HG03135 (cell line): Measurements from ENCODE around the gene FOS.
"Not testable (repeated sequence)": the region's sequence is repeated elsewhere in the genome, so short reads cannot be mapped to it uniquely, and the experiment has no call there.

Experiments
- ATAC-seq: cut with Tn5 transposase; IDR thresholded peaks from one replicate; pipeline ENCODE4 v1.9.1; 2021; ENCODE audit warnings: mild to moderate bottlenecking, moderate library complexity; ENCODE audit not compliant: unreplicated experiment

FOS gene

DNA sequence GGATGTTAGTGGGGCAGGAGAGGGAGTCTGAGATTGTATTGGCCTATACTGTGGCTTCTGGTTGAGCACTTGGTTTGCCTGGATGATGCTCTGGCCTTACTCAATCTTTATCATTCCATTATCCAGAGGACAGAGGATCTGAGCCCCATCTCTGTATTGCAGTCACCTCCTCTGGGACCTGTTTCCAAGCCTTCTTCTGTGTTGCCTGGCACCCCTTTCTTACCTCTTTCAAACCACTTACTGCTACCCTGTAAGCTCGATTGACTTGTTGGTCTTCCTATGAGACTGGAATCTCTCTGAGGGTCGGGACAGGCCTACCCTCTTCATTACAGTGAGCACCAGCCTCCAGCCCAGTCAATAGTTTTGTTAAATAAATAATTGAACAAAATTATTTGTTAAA lies 3.0 kb upstream of the FOS start:
- ATAC-seq: no peak

DNA sequence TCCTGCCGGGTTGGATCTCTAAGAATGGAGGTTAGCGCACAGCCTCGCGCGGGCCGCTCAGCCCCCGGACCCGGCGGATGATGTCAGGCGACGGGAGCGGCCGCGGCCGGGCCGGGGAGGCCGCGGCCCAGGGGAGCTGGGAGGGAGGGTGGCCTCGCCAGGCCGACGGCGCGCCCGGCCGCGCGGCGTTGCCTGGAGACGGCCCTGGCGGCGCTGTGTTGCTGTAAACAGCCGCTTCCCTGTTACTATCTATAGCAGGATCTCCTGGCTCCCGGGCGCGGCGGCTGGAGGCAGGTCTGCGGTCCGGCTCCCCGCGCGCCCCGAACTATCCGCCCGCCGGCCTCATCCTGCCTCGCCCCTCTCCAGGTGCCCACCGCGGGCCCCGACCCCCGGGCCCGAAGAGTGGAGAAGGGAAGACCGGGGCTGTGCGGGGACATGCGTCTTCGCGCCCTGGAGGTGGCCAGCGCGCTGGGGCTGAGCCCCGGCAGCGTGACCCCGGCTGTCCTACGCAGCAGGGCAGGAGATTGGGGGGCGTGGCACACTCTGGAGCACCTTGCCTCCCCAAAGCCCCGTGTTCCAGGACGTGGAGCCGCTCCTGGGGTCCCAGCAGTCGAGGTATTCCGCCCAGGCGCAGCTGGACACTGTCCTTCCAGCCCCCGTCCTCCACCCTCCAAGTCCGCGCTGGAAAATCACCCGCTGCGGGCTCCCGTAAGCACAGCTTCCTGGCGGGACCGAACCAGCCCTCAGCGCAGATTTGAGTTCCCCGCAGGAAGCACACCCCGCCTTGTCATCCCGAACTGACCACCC lies 1.4 kb upstream of the FOS start:
- peak; percentile 31 for ATAC-seq

DNA sequence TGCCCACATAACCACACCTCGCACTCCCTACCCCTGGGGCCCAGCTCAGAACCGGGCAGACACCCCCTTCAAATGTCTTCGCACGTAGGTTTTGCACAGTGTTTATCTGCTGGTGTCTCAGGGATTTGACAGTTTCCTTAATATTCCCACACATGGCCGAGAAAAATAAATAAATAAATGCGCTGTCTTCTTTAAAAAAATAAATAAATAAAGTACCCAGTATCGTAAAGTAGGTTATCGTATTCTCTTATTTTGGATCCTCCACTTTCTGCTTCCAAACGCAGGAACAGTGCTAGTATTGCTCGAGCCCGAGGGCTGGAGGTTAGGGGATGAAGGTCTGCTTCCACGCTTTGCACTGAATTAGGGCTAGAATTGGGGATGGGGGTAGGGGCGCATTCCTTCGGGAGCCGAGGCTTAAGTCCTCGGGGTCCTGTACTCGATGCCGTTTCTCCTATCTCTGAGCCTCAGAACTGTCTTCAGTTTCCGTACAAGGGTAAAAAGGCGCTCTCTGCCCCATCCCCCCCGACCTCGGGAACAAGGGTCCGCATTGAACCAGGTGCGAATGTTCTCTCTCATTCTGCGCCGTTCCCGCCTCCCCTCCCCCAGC lies 710 bp upstream of the FOS start:
- peak; percentile 4 for ATAC-seq

DNA sequence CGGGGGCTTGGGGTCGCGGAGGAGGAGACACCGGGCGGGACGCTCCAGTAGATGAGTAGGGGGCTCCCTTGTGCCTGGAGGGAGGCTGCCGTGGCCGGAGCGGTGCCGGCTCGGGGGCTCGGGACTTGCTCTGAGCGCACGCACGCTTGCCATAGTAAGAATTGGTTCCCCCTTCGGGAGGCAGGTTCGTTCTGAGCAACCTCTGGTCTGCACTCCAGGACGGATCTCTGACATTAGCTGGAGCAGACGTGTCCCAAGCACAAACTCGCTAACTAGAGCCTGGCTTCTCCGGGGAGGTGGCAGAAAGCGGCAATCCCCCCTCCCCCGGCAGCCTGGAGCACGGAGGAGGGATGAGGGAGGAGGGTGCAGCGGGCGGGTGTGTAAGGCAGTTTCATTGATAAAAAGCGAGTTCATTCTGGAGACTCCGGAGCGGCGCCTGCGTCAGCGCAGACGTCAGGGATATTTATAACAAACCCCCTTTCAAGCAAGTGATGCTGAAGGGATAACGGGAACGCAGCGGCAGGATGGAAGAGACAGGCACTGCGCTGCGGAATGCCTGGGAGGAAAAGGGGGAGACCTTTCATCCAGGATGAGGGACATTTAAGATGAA lies 630 bp downstream of the FOS start:
- no peak for ATAC-seq

DNA sequence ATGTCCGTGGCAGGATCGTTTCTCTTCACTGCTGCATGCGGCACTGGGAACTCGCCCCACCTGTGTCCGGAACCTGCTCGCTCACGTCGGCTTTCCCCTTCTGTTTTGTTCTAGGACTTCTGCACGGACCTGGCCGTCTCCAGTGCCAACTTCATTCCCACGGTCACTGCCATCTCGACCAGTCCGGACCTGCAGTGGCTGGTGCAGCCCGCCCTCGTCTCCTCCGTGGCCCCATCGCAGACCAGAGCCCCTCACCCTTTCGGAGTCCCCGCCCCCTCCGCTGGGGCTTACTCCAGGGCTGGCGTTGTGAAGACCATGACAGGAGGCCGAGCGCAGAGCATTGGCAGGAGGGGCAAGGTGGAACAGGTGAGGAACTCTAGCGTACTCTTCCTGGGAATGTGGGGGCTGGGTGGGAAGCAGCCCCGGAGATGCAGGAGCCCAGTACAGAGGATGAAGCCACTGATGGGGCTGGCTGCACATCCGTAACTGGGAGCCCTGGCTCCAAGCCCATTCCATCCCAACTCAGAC lies 1.2 kb downstream of the FOS start:
- no peak for ATAC-seq

DNA sequence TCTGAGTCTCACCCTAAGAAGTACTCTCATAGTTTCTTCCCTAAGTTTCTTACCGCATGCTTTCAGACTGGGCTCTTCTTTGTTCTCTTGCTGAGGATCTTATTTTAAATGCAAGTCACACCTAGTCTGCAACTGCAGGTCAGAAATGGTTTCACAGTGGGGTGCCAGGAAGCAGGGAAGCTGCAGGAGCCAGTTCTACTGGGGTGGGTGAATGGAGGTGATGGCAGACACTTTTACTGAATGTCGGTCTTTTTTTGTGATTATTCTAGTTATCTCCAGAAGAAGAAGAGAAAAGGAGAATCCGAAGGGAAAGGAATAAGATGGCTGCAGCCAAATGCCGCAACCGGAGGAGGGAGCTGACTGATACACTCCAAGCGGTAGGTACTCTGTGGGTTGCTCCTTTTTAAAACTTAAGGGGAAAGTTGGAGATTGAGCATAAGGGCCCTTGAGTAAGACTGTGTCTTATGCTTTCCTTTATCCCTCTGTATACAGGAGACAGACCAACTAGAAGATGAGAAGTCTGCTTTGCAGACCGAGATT lies 1.7 kb downstream of the FOS start:
- ATAC-seq: no peak

DNA sequence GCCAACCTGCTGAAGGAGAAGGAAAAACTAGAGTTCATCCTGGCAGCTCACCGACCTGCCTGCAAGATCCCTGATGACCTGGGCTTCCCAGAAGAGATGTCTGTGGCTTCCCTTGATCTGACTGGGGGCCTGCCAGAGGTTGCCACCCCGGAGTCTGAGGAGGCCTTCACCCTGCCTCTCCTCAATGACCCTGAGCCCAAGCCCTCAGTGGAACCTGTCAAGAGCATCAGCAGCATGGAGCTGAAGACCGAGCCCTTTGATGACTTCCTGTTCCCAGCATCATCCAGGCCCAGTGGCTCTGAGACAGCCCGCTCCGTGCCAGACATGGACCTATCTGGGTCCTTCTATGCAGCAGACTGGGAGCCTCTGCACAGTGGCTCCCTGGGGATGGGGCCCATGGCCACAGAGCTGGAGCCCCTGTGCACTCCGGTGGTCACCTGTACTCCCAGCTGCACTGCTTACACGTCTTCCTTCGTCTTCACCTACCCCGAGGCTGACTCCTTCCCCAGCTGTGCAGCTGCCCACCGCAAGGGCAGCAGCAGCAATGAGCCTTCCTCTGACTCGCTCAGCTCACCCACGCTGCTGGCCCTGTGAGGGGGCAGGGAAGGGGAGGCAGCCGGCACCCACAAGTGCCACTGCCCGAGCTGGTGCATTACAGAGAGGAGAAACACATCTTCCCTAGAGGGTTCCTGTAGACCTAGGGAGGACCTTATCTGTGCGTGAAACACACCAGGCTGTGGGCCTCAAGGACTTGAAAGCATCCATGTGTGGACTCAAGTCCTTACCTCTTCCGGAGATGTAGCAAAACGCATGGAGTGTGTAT lies 2.4 kb downstream of the FOS start:
- ATAC-seq: no peak

DNA sequence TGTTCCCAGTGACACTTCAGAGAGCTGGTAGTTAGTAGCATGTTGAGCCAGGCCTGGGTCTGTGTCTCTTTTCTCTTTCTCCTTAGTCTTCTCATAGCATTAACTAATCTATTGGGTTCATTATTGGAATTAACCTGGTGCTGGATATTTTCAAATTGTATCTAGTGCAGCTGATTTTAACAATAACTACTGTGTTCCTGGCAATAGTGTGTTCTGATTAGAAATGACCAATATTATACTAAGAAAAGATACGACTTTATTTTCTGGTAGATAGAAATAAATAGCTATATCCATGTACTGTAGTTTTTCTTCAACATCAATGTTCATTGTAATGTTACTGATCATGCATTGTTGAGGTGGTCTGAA lies 3.0 kb downstream of the FOS start:
- ATAC-seq: no peak

DNA sequence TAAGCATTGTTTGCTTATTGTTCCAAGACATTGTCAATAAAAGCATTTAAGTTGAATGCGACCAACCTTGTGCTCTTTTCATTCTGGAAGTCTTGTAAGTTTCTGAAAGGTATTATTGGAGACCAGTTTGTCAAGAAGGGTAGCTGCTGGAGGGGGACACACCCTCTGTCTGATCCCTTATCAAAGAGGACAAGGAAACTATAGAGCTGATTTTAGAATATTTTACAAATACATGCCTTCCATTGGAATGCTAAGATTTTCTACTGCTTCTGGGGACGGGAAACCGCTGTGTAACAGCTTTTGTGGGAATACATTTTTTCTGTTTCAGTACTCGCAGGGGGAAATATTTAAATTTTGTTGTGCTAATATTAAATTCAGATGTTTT lies 3.5 kb downstream of the FOS start:
- no peak for ATAC-seq

DNA sequence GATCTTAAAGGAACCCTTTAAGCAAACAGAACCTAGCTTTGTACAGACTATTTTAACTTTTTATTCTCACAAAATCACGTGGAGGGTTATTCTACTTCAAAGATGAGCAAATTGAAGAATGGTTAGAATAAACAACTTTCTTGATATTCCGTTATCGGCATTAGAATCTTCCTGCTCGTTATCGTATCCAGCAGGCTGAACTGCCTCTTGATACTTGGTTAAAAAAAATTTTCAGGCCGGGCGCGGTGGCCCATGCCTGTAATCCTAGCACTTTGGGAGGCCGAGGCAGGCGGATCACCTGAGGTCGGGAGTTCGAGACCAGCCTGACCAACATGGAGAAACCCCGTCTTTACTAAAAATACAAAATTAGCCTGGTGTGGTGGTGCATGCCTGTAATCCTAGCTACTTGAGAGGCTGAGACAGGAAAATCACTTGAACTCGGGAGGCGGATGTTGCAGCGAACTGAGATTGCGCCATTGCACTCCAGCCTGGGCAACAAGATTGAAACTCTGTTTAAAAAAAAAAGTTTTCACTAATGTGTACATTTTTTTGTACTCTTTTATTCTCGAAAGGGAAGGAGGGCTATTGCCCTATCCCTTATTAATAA lies 4.0 kb downstream of the FOS start:
- not testable (repeated sequence) for ATAC-seq

DNA sequence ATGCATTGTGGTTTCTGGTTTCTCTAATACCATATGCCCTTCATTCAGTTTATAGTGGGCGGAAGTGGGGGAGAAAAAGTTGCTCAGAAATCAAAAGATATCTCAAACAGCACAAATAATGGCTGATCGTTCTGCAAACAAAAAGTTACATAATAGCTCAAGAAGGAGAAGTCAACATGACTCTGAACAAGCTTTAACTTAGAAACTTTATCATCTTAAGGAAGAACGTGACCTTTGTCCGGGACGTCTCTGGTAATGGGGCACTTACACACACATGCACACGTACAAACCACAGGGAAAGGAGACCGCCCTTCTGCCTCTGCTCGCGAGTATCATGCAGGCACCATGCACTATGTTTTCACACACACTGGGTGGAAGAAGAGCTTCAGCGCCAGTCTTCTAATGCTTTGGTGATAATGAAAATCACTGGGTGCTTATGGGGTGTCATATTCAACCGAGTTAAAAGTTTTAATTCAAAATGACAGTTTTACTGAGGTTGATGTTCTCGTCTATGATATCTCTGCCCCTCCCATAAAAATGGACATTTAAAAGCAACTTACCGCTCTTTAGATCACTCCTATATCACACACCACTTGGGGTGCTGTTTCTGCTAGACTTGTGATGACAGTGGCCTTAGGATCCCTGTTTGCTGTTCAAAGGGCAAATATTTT lies 4.7 kb downstream of the FOS start:
- no peak for ATAC-seq

DNA sequence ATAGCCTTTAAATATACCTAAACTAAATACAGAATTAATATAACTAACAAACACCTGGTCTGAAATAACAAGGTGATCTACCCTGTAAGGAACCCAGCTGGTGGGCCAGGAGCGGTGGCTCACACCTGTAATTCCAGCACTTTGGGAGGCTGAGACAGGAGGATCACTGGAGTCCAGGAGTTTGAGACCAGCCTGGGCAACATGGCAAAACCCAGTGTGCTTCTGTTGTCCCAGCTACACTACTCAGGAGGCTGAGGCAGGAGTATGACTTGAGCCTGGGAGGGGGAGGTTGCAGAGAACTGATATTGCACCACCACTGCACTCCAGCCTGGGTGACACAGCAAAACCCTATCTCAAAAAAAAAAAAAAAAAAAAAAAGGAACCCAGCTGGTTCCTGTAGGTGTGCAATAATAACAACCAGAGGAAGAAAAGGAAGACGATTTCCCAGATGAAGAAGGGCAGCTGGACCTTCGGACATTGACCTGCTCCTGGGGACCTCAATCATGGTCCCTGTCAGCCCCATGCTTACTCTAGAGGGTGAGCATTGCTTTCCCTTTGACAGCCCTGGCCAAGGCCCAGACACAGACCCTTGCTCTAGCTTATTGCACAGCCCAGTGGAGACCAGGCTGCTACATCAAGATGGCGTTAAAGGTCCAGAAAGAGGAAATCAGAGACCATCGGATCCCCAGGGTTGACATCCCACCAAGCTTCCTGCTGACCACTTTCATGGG lies 5.4 kb downstream of the FOS start:
- no peak for ATAC-seq

DNA sequence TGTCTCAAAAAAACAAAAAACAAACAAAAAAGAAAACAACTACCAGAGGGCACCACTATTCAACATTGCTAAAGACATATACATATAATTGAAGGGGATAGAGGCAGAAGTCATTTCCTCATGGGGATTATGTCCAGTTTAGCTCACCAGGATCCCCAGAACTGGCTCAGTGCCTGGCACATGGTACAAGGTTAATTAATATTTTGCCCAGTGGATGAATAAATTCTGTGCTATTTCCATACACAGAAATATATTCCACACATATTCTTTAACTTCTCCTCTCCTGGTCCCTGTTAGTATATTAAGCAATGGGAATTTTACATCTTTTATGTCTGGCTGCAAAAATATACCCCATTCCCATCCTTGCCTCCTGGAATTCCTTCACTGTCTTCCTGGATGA lies 6.7 kb downstream of the FOS start:
- ATAC-seq: no peak

DNA sequence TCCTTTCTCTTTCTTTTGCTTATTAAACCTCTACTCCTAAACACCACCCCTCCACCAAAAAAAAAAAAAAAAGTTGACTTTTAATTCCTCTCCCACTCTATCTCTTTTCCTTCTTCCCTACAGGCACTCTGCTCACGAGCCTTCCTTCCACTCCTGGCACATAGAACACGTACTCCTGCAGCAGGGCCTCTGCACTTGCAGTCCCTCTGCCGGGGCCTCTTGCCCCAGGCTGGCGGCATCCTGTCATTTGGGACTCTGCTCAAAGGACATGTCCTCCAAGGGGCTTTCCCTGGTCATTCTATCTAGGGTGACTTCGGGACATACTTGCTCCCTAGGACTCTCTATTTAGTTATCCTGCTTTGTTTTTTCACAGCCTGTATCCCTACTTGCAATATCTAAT lies 7.7 kb downstream of the FOS start:
- ATAC-seq: no peak

DNA sequence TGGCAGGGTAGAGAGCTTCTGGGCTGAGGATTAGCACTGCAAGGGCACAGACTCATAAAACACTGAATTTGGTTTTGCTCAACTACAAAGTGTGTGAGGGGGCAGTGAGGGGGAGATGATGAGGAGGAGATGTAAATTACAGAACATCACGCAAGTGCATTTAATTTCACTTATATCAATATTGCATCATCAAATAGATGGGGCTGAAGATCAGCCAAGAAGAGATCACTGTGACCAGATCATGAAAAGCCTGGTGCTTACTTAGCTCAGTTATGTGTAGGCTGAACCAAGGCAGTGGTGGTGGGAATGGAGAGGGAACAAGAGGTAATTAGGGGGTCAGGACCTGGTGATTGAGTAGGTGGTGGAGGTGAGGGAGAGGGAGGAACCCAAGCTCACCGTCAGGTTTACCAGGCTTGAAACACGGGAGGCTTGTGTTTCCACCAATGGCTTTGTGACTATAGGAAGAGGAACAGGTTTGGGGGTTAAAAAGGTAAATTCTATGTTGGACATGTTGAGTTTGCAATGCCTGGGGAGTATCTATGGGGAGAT lies 11.3 kb downstream of the FOS start:
- no peak for ATAC-seq

DNA sequence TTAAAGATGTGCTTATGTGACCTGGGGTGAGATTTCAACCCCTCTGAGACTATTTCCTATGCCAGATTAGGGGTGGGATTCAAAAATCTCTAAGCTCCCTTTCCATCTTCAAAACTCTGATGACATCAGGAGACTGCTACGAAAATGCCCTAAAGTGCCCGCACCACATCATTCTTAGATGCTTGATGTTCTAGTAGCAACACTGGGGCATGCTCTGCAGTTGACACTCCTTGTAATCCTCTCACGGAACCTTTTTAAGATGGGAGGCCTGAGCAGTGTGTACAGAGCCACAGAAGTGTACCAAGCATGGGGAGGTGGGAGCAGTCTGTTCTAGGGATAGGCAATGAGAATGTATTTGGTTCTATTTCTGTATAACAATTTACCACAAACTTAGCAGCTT lies 12.2 kb downstream of the FOS start:
- no peak for ATAC-seq

DNA sequence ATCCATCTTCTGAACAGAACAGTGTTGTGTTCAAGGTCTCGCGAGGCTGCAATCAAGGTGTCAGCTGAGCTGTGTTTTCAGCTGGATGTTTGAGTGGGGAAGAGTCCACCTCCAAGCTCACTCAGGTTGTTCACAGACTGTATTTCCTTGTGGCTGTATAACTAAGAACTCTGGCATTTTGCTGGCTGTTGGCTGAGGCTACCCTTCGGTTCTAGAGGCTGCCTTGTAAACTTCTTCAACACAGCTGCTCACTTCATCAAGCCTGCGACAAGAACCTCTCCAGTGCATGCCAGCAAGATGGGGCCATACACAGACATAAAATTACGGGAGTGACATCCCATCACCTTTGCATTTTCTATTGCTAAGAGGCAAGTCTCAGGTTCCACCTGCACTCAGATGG lies 12.7 kb downstream of the FOS start:
- ATAC-seq: no peak

DNA sequence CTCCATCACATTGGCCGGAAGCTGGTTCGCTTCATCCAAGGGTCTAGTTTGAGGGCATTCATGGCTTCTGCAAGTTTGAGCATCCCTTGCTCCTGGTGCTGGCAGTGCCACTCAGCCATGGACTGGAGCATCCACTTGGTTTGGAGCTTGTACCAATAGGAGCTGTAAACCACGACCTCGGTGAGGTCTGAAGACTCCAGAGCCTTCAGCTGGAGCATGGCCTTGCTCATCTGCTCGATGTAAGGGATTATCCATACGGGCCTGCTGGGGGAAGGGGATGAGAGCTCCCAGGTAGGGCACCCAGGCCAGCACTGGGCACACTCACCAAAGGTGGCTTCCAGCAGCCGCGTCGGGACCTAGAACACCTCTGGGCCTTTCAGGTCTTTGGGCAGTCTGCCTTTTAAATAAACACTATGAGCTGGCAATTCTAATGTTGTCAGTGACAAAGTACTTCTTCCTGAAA lies 13.5 kb downstream of the FOS start:
- ATAC-seq: no peak

DNA sequence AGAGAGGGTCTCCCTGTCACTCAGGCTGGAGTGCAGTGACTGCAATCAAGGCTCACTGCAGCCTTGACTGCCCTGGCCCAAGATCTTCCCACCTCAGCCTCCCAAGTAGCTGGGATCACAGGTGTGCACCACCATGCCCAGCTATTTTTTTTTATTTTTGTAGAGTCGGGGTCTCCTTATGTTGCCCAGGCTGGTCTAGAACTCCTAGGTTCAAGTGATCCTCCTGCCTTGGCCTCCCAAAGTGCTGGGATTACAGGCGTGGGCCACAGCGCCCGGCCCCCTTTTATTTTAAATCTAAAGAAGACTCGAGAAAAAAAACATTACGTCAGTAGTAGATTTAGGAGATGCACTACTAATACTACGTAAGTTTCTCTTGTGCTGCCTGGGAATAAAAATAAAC lies 14.3 kb downstream of the FOS start:
- ATAC-seq: no peak
